ENCODE data around the gene ETV6.

The ETV6 gene

GRCh38 chr12:11787933-11788849 lies 138.7 kb downstream of the ETV6 start:
- DNase-seq, result no peak
- no peak overlapping the region for H3K4me3 Mint-ChIP-seq
- peaks cover 39% of the 10 kb centered on the region for H3K36me3 Mint-ChIP-seq (ENCODE audit: low read depth)
- H3K9me3 Mint-ChIP-seq, result no peaks in the 10 kb centered on the region
- no peak overlapping the region for H3K27ac Mint-ChIP-seq
- H3K4me1 Mint-ChIP-seq (ENCODE audit: low read depth), result peaks cover 26% of the 10 kb centered on the region
- no peaks in the 10 kb centered on the region for H3K27me3 Mint-ChIP-seq

GRCh38 chr12:11793921-11794710 lies 144.6 kb downstream of the ETV6 start:
- Mint-ChIP-seq H3K9me3 (no peaks in the 10 kb centered on the region), H3K4me1 (ENCODE audit: low read depth) (peaks cover 40% of the 10 kb centered on the region), H3K4me3 (no peak overlapping the region), H3K36me3 (ENCODE audit: low read depth) (peaks cover 50% of the 10 kb centered on the region), H3K27ac (no peak overlapping the region), H3K27me3 (no peaks in the 10 kb centered on the region)
- no peak for DNase-seq

- DNase-seq, result no peak
- H3K4me3 Mint-ChIP-seq, result no peak overlapping the region
- no peaks in the 10 kb centered on the region for H3K9me3 Mint-ChIP-seq
- H3K27me3 Mint-ChIP-seq, result no peaks in the 10 kb centered on the region
- H3K36me3 Mint-ChIP-seq (ENCODE audit: low read depth), result peaks cover 44% of the 10 kb centered on the region
- no peak overlapping the region for H3K27ac Mint-ChIP-seq
- H3K4me1 Mint-ChIP-seq (ENCODE audit: low read depth), result peaks cover 40% of the 10 kb centered on the region
Measured at GRCh38 chr12:11794751-11795150, 145.3 kb downstream of the ETV6 start.

GRCh38 chr12:11795192-11795912 lies 145.9 kb downstream of the ETV6 start:
- Mint-ChIP-seq H3K36me3 (ENCODE audit: low read depth) (peaks cover 38% of the 10 kb centered on the region), H3K27me3 (no peaks in the 10 kb centered on the region), H3K27ac (no peak overlapping the region), H3K9me3 (no peaks in the 10 kb centered on the region), H3K4me1 (ENCODE audit: low read depth) (peaks cover 41% of the 10 kb centered on the region), H3K4me3 (no peak overlapping the region)
- DNase-seq, result no peak

GRCh38 chr12:11795913-11796459 lies 146.5 kb downstream of the ETV6 start:
- Mint-ChIP-seq H3K27me3 (no peaks in the 10 kb centered on the region), H3K36me3 (ENCODE audit: low read depth) (peaks cover 36% of the 10 kb centered on the region), H3K4me3 (no peak overlapping the region), H3K27ac (no peak overlapping the region), H3K9me3 (no peaks in the 10 kb centered on the region), H3K4me1 (ENCODE audit: low read depth) (peaks cover 45% of the 10 kb centered on the region)
- DNase-seq, result no peak

GRCh38 chr12:11797317-11797913 lies 147.9 kb downstream of the ETV6 start:
- Mint-ChIP-seq H3K36me3 (ENCODE audit: low read depth) (peaks cover 32% of the 10 kb centered on the region), H3K4me1 (ENCODE audit: low read depth) (peaks cover 52% of the 10 kb centered on the region), H3K4me3 (no peak overlapping the region), H3K27ac (no peak overlapping the region), H3K27me3 (no peaks in the 10 kb centered on the region), H3K9me3 (no peaks in the 10 kb centered on the region)
- DNase-seq, result no peak

GRCh38 chr12:11798006-11798708 lies 148.7 kb downstream of the ETV6 start:
- H3K36me3 Mint-ChIP-seq (ENCODE audit: low read depth), result peaks cover 37% of the 10 kb centered on the region
- no peak overlapping the region for H3K4me3 Mint-ChIP-seq
- H3K27ac Mint-ChIP-seq, result no peak overlapping the region
- H3K9me3 Mint-ChIP-seq, result no peaks in the 10 kb centered on the region
- no peaks in the 10 kb centered on the region for H3K27me3 Mint-ChIP-seq
- no peak for DNase-seq
- peaks cover 52% of the 10 kb centered on the region for H3K4me1 Mint-ChIP-seq (ENCODE audit: low read depth)

GRCh38 chr12:11798856-11799501 lies 149.5 kb downstream of the ETV6 start:
- peaks cover 52% of the 10 kb centered on the region for H3K4me1 Mint-ChIP-seq (ENCODE audit: low read depth)
- peaks cover 39% of the 10 kb centered on the region for H3K36me3 Mint-ChIP-seq (ENCODE audit: low read depth)
- no peak overlapping the region for H3K4me3 Mint-ChIP-seq
- H3K9me3 Mint-ChIP-seq, result no peaks in the 10 kb centered on the region
- no peaks in the 10 kb centered on the region for H3K27me3 Mint-ChIP-seq
- DNase-seq, result no peak
- no peak overlapping the region for H3K27ac Mint-ChIP-seq

- Mint-ChIP-seq H3K4me3 (no peak overlapping the region), H3K36me3 (ENCODE audit: low read depth) (peaks cover 45% of the 10 kb centered on the region), H3K27me3 (no peaks in the 10 kb centered on the region), H3K9me3 (no peaks in the 10 kb centered on the region), H3K4me1 (ENCODE audit: low read depth) (peaks cover 54% of the 10 kb centered on the region), H3K27ac (no peak overlapping the region)
- no peak for DNase-seq
Measured at GRCh38 chr12:11799502-11799873, 150.0 kb downstream of the ETV6 start.

GRCh38 chr12:11801643-11802042 lies 152.2 kb downstream of the ETV6 start:
- H3K27ac Mint-ChIP-seq, result peak overlapping the region; percentile 36
- H3K36me3 Mint-ChIP-seq (ENCODE audit: low read depth), result peaks cover 49% of the 10 kb centered on the region
- no peak overlapping the region for H3K4me3 Mint-ChIP-seq
- H3K9me3 Mint-ChIP-seq, result no peaks in the 10 kb centered on the region
- peaks cover 54% of the 10 kb centered on the region for H3K4me1 Mint-ChIP-seq (ENCODE audit: low read depth)
- no peaks in the 10 kb centered on the region for H3K27me3 Mint-ChIP-seq
- DNase-seq, result no peak

- H3K36me3 Mint-ChIP-seq (ENCODE audit: low read depth), result peaks cover 56% of the 10 kb centered on the region
- no peak overlapping the region for H3K27ac Mint-ChIP-seq
- no peak overlapping the region for H3K4me3 Mint-ChIP-seq
- H3K4me1 Mint-ChIP-seq (ENCODE audit: low read depth), result peaks cover 47% of the 10 kb centered on the region
- H3K27me3 Mint-ChIP-seq, result no peaks in the 10 kb centered on the region
- H3K9me3 Mint-ChIP-seq, result no peaks in the 10 kb centered on the region
- DNase-seq, result no peak
Measured at GRCh38 chr12:11804130-11804529, 154.7 kb downstream of the ETV6 start.

- Mint-ChIP-seq H3K4me3 (no peak overlapping the region), H3K36me3 (ENCODE audit: low read depth) (peaks cover 56% of the 10 kb centered on the region), H3K27me3 (no peaks in the 10 kb centered on the region), H3K27ac (no peak overlapping the region), H3K4me1 (ENCODE audit: low read depth) (peaks cover 46% of the 10 kb centered on the region), H3K9me3 (no peaks in the 10 kb centered on the region)
- DNase-seq, result no peak
Measured at GRCh38 chr12:11805043-11805442, 155.6 kb downstream of the ETV6 start.

- Mint-ChIP-seq H3K27ac (no peak overlapping the region), H3K36me3 (ENCODE audit: low read depth) (peaks cover 56% of the 10 kb centered on the region), H3K27me3 (no peaks in the 10 kb centered on the region), H3K4me1 (ENCODE audit: low read depth) (peaks cover 49% of the 10 kb centered on the region), H3K9me3 (no peaks in the 10 kb centered on the region), H3K4me3 (no peak overlapping the region)
- DNase-seq, result no peak
Measured at GRCh38 chr12:11805680-11806079, 156.2 kb downstream of the ETV6 start.
